ENCODE measurements around the gene FPR2. TPM values are rescaled to one million over a fixed set of nuclear protein-coding genes. Genes with fewer than 3 reads are reported as not detected.
"Not testable (repeated sequence)": the region's sequence is repeated elsewhere in the genome, so short reads cannot be mapped to it uniquely, and the experiment has no call there.

FPR2 gene
- polyA plus RNA-seq, 1 donor from 2014 or later = not detected

DNA sequence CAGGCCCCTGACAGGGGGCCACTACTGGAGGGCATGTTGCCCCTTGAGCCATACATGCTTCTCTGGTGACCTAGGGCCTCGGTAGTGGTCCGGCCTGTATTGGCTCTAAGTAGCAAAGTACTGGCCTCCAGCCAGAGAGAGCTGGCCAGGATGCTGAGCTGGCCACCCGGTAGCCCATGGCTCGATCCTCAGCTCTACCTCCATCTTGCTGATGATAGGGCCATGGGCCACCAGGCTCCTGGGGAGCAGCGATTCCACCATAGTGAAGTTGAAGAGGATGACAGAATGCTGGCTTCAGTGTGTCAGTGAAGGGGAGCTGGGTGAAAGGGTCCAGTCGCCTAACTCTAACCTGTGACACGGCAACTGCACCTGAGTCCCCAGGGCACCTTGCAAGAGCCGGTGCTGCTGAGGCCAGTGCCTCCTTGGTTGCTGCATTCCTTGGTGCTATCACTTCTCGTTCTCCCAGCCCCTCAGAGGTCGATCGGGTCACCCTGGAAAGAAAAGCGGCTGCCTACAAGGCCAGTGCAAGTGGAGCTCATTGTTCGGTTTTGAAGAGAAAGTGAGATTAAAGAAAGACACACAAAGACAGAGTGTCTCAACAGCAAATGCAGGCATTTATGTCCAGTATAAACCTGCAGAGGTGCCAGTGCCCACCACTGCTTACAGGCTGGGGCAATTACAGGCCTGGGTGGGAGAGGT lies 38.9 kb downstream of the FPR2 start:
- Mint-ChIP-seq H3K27ac (no peak overlapping the region), H3K27me3 (peaks cover 2% of the 10 kb centered on the region), H3K36me3 (peaks cover 2% of the 10 kb centered on the region), H3K9me3 (peaks cover 4 to 20% (median 7%) of the 10 kb centered on the region in 3 donors), H3K4me3 (no peak overlapping the region), H3K4me1 (peaks cover 0 to 2% (median 0%) of the 10 kb centered on the region in 3 donors)

DNA sequence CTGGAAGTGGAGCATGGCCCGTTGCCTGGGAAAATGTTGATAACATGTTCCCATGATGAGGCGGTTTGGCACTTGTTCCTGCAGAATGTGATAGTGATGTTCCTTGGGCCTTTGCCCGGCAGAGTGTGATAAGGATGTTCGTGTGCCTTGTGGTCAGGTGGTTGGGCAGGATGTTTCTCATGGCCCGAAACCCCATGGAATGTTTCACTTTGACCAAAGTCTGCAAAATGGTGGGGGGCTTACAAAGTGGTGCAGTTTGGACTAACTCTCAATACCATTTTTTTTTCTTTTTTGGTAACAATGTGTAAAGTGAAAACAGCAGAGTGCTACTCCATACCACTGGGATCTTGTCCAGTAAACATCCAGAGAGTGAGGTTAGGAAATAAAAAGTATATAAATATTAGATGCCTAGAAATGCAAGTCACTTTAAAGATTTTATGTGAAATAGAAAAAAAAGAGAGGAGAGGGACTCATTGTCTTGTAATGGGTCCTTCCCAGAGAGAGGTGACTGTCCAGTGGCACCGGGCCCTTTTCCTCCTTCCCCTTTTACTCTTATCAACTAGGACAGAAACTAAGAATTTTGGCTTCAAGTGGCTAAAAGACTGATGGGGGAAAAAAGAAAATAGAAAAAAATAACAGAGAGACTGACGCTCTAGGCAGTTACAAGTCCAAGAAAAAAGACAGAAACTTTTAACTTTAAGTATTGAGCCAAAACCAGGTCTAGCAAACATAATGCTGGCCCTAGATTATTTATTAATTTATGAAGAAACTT lies 39.7 kb downstream of the FPR2 start:
- no peak overlapping the region for H3K4me3 Mint-ChIP-seq
- H3K36me3 Mint-ChIP-seq = peaks cover 2% of the 10 kb centered on the region
- peaks cover 4 to 20% (median 9%) of the 10 kb centered on the region in 3 donors for H3K9me3 Mint-ChIP-seq
- H3K4me1 Mint-ChIP-seq = peaks cover 0 to 2% (median 0%) of the 10 kb centered on the region in 3 donors
- H3K27ac Mint-ChIP-seq = no peak overlapping the region
- peaks cover 2% of the 10 kb centered on the region for H3K27me3 Mint-ChIP-seq

DNA sequence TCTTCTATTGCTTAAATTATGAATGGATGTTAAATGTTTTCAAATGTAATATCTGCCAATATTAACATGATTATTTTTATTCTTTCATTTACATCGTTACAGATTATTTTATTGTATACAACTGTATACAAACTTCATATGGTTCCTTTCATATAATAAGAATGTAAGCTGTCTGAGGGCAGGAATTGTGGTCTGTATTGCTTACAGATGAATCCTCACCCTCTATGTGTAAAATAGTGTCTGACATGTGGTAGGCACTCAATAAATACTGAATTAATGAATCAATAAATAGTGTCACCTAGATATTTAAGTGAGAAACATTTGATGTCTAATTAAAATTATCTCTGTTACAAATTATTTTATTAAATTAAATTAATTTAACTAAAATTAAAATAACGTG lies 41.8 kb downstream of the FPR2 start:
- Mint-ChIP-seq H3K4me3 (no peak overlapping the region), H3K27ac (no peak overlapping the region), H3K27me3 (peaks cover 2% of the 10 kb centered on the region), H3K9me3 (peaks cover 3 to 10% (median 8%) of the 10 kb centered on the region in 3 donors), H3K4me1 (peaks cover 0 to 2% (median 0%) of the 10 kb centered on the region in 3 donors), H3K36me3 (peaks cover 2% of the 10 kb centered on the region)

DNA sequence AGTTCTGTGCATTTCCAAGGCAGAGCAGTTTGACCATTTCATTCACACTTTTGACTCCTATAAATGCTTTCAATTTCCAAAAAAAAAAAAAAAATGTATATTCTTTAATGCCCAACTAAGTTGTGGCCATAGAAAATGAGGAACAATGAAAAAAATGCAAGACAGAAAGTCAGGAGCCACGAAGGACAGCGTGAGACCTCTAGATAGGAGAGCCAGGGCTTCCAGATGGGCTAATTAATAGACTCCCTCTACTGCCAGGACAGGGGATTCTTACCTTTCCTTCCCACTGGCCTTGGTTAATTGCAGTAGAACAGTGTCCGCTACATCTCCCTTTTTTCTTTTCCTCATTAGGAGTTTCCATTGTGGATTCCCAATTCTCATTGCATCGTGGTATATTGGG lies 42.5 kb downstream of the FPR2 start:
- Mint-ChIP-seq H3K4me3 (no peak overlapping the region), H3K27me3 (peaks cover 2% of the 10 kb centered on the region), H3K9me3 (peaks cover 2 to 10% (median 7%) of the 10 kb centered on the region in 3 donors), H3K4me1 (peaks cover 0 to 2% (median 0%) of the 10 kb centered on the region in 3 donors), H3K27ac (no peak overlapping the region), H3K36me3 (peaks cover 2% of the 10 kb centered on the region)

DNA sequence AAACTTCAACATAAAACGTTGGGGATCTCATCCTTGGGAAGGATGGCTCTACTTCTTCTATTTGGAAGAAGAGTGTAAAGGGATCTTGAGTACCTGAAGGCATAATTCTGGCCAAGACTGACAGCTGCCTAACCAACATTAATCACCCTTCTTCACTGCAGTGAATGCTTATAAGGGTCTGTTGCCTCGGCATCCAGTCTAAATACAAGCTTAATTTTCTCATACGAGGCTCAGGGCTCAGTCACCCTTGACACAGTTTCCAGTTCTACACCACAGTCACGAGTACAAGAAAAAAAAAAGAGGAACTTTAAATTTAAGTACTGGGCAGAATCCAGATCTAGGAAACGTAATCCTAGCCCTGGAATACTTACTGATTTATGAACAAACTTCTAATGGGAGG lies 43.0 kb downstream of the FPR2 start:
- H3K27ac Mint-ChIP-seq = no peak overlapping the region
- no peak overlapping the region for H3K4me3 Mint-ChIP-seq
- H3K27me3 Mint-ChIP-seq = peaks cover 2% of the 10 kb centered on the region
- H3K36me3 Mint-ChIP-seq = peaks cover 2% of the 10 kb centered on the region
- H3K9me3 Mint-ChIP-seq = peaks cover 1 to 11% (median 7%) of the 10 kb centered on the region in 3 donors
- peaks cover 0 to 2% (median 0%) of the 10 kb centered on the region in 3 donors for H3K4me1 Mint-ChIP-seq

DNA sequence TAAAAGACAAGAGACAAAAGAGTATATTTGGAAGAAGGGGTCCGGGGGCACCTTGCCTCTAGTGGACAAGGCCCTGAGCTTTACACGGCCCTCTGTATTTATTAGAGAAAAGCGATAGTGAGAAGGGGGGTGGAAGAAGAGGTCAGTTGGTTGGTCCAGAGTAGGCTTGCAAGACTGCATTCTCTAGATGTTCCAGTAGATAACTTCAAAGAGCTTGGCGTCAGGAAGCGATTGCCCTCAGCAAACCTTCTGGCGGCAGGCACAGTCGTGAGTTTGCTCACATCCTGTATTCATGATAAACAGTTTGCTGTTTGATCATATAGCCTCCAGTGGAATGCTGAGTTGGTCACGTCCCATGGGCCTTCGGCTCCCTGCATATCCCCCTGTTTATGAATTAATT lies 43.8 kb downstream of the FPR2 start:
- not testable (repeated sequence) for H3K36me3 Mint-ChIP-seq, H3K27ac Mint-ChIP-seq, H3K4me3 Mint-ChIP-seq, H3K4me1 Mint-ChIP-seq, H3K27me3 Mint-ChIP-seq
- H3K9me3 Mint-ChIP-seq = peaks cover 1 to 18% (median 7%) of the 10 kb centered on the region in 3 donors

DNA sequence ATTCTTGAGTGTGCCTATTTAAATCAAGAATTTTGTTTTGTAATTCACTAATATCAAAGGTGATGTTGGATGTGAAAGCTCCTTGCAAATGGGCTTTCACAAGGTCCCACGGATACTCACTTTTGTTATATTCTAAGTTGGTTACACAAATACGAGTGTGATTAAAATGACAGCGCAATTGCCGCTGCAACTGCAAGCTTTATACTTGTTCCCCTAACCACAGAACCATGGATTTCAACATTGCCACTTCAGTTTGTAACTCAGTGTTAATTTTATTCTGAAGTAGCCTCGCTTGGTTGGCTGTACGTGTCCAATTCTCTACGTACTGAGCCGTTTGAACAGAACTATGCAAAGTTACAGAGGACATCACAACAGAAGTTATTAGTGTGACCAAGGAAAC lies 44.4 kb downstream of the FPR2 start:
- H3K9me3 Mint-ChIP-seq = peaks cover 6 to 17% (median 7%) of the 10 kb centered on the region in 3 donors
- H3K27me3 Mint-ChIP-seq, H3K27ac Mint-ChIP-seq, H3K4me1 Mint-ChIP-seq, H3K4me3 Mint-ChIP-seq, H3K36me3 Mint-ChIP-seq: not testable (repeated sequence)

DNA sequence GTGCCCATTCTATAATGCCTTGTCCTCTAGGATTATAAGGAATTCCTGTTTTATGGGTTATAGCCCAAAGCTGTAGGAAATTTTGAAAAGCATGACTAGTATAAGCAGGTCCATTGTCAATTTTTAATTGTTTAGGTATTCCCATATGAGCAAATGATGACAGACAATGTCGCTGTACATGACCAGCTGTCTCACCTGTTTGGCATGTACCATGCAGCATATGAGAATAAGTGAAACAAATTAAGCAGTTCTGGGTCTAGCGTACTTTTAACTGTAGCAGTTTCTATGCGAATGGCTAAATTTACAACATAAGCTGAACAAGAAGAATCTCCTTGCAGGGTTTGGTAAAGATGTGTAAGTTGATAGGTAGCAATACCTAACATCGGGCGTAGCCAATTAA lies 45.6 kb downstream of the FPR2 start:
- not testable (repeated sequence) for H3K27me3 Mint-ChIP-seq, H3K4me1 Mint-ChIP-seq, H3K36me3 Mint-ChIP-seq, H3K4me3 Mint-ChIP-seq, H3K27ac Mint-ChIP-seq
- H3K9me3 Mint-ChIP-seq = peaks cover 10 to 26% (median 12%) of the 10 kb centered on the region in 3 donors

DNA sequence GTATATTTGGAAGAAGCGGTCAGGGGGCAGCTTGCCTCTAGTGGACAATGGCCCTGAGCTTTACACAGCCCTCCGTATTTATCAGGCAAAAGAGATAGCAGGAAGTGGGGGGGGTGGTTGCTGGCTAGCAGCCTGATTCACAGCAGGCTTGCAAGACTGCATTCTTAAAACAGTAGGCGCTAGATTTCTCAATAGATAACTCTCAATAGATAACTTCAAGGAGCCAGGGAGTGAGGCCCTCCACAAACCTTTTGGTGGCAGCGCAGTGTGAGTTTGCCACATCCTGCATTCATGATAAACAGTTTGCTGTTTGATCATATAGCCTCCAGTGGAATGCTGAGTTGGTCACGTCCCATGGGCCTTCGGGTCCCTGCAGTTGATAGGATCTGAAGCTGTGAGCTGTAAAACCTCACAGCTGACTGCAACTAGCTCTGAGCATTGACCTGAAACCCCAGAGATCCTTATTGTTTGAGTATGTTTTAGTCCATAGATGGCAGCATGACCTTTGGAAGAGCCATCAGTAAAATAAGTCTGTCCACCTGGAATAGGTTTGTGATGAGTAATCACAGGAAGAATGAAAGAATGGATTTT lies 46.2 kb downstream of the FPR2 start:
- H3K27ac Mint-ChIP-seq = no peak overlapping the region
- H3K36me3 Mint-ChIP-seq = peaks cover 2% of the 10 kb centered on the region
- peaks cover 0 to 2% (median 0%) of the 10 kb centered on the region in 3 donors for H3K4me1 Mint-ChIP-seq
- H3K4me3 Mint-ChIP-seq = no peak overlapping the region
- no peaks in the 10 kb centered on the region for H3K27me3 Mint-ChIP-seq
- peaks cover 10 to 27% (median 12%) of the 10 kb centered on the region in 3 donors for H3K9me3 Mint-ChIP-seq

DNA sequence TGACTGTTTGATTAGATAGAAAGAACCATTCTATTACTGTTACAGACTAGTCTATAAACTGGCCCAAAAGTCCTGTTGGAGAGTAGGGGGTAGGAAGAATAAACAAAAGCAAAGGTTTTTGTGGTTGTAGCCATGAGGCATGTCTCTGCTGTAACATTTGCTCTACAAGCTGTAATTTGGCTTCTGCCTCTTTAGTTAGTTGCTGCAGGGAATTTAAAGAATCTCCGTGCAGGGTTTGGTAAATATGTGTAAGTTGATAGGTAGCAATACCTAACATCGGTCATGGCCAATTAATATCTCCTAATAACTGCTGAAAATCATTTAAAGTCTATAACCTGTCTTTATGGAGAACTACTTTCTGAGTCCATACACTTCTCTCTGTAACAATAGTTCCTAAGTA lies 46.9 kb downstream of the FPR2 start:
- H3K36me3 Mint-ChIP-seq = peaks cover 2% of the 10 kb centered on the region
- no peak overlapping the region for H3K4me3 Mint-ChIP-seq
- H3K9me3 Mint-ChIP-seq = peaks cover 12 to 27% (median 14%) of the 10 kb centered on the region in 3 donors
- H3K27ac Mint-ChIP-seq = no peak overlapping the region
- no peaks in the 10 kb centered on the region for H3K27me3 Mint-ChIP-seq
- H3K4me1 Mint-ChIP-seq = peaks cover 0 to 2% (median 0%) of the 10 kb centered on the region in 3 donors

DNA sequence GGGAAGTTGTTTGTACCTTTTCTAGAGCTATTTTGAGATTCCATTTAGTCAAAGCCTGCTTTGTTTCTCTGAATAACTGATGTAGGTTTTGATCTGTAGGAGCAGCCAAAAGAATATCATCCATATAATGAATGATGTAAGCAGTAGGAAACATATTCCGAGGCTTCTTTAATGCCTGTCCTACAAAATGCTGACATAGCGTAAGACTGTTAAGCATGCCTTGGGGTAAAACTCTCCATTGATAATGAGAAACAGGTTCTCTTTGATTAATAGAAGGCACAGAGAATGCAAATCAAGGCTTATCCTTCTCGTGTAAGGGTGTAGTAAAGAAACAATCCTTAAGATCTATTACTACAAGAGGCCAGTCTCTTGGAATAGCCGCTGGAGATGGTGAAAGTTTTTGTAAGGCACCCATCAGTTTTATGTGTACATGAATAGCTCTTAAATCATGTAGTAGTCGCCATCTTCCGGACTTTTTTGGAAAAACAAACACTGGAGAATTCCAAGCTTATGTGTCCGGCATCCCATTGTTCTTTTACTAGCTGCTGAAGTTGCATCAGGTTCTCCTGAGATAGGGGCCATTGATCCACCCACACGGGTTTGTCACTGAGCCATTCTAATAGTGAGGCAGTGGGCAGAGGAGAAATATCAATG lies 47.5 kb downstream of the FPR2 start:
- Mint-ChIP-seq H3K9me3 (peaks cover 12 to 27% (median 14%) of the 10 kb centered on the region in 3 donors), H3K27ac (no peak overlapping the region), H3K36me3 (no peaks in the 10 kb centered on the region), H3K27me3 (no peaks in the 10 kb centered on the region), H3K4me3 (no peak overlapping the region), H3K4me1 (peaks cover 0 to 2% (median 0%) of the 10 kb centered on the region in 3 donors)

DNA sequence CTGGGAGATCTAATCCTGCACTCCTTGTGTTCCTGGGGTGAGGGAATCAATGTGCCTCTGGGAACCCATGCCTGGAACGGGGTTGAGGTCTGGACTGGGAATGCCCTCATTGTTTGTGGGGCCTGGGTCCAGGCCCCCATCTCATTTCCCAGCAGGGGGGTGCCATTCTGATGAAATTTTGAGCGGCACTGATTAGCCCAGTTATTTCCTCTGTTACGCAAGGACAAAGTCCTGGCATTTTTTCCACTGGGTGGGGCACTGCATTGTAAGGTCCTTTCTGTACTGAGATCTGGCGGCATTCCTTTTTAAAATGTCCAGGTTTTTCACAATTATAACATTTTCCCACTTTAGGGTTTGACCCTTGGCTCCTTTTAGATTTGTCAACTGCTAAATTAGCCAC lies 48.8 kb downstream of the FPR2 start:
- Mint-ChIP-seq H3K36me3 (no peaks in the 10 kb centered on the region), H3K9me3 (peaks cover 12 to 28% (median 18%) of the 10 kb centered on the region in 3 donors), H3K27me3 (peaks cover 2% of the 10 kb centered on the region)

DNA sequence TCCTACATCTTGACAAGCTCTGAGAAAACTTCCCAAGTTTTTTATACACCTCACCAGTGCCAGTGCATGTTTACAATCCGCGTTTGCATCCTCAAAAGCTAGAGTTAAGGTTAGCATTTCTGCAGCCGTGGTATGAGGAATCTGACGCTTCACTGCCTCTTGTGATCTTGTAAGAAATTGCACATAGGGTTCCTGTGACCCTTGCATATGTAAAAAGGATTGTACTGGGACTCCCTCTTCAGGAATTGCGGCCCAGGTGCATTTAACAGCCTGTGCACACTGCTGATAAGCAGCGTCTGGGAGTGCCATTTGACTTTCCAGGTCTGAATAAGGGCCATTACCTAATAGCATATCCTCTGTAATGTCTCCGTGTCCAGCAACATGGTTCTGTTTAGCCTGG lies 49.2 kb downstream of the FPR2 start:
- H3K27me3 Mint-ChIP-seq = peaks cover 2% of the 10 kb centered on the region
- peaks cover 12 to 28% (median 18%) of the 10 kb centered on the region in 3 donors for H3K9me3 Mint-ChIP-seq
- H3K4me1 Mint-ChIP-seq = no peaks in the 10 kb centered on the region
- no peak overlapping the region for H3K27ac Mint-ChIP-seq
- H3K4me3 Mint-ChIP-seq = no peak overlapping the region
- H3K36me3 Mint-ChIP-seq = no peaks in the 10 kb centered on the region

More for the DNA sequence above, 48.8 kb downstream of the FPR2 start:
- Mint-ChIP-seq H3K27ac (no peak overlapping the region), H3K4me3 (no peak overlapping the region), H3K4me1 (no peaks in the 10 kb centered on the region)

DNA sequence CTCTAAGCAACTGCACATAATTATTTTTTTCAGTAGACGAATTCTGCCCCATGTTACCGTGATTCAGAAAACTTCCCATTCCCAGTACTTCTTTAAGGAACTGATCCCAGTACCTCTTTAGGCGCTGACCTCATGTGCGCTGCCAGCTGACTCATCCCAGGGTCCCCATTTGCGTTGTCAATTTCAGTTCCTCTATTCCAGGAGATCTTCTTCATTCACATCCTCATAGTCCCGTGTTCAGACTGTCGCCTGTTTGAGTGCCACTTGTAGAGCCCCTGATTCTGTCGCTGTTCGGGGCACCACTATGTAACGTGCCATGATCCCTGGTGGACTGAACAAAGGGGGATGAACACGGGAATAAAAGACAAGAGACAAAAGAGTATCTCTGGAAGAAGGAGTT lies 50.4 kb downstream of the FPR2 start:
- Mint-ChIP-seq H3K27ac (no peak overlapping the region), H3K27me3 (peaks cover 2% of the 10 kb centered on the region), H3K9me3 (peaks cover 11 to 28% (median 15%) of the 10 kb centered on the region in 3 donors), H3K4me3 (no peak overlapping the region), H3K4me1 (no peaks in the 10 kb centered on the region), H3K36me3 (no peaks in the 10 kb centered on the region)

DNA sequence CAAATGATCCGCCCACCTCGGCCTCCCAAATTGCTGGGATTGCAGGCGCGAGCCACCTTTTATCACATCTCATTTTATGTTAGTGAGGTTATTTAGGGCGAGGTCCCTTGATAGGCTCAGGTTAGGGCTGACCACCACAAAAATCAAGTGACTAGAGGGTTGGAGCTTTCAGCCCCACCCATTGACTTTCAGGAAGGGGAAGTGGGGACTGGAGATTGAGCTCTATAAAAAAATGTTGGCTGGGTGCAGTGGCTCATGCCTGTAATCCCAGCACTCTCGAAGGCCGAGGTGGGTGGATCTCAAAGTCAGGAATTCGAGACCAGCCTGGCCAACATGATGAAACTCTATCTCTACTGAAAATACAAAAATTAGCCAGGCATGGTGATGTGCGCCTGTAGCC lies 54.1 kb downstream of the FPR2 start:
- H3K4me3 Mint-ChIP-seq = no peak overlapping the region
- peaks cover 2% of the 10 kb centered on the region for H3K27me3 Mint-ChIP-seq
- H3K27ac Mint-ChIP-seq = no peak overlapping the region
- H3K9me3 Mint-ChIP-seq = peaks cover 9 to 21% (median 20%) of the 10 kb centered on the region in 3 donors
- H3K36me3 Mint-ChIP-seq = no peaks in the 10 kb centered on the region
- H3K4me1 Mint-ChIP-seq = no peaks in the 10 kb centered on the region

Measured in IgD-negative memory B cell (primary cell).